Measurements from ENCODE around the gene ETFA. TPM values are rescaled to one million over a fixed set of nuclear protein-coding genes. Genes with fewer than 3 reads are reported as not detected.
"Not testable (repeated sequence)": the region's sequence is repeated elsewhere in the genome, so short reads cannot be mapped to it uniquely, and the experiment has no call there.

ETFA gene
- total RNA-seq, 1 donor from 2014 or later, result 189 TPM

DNA sequence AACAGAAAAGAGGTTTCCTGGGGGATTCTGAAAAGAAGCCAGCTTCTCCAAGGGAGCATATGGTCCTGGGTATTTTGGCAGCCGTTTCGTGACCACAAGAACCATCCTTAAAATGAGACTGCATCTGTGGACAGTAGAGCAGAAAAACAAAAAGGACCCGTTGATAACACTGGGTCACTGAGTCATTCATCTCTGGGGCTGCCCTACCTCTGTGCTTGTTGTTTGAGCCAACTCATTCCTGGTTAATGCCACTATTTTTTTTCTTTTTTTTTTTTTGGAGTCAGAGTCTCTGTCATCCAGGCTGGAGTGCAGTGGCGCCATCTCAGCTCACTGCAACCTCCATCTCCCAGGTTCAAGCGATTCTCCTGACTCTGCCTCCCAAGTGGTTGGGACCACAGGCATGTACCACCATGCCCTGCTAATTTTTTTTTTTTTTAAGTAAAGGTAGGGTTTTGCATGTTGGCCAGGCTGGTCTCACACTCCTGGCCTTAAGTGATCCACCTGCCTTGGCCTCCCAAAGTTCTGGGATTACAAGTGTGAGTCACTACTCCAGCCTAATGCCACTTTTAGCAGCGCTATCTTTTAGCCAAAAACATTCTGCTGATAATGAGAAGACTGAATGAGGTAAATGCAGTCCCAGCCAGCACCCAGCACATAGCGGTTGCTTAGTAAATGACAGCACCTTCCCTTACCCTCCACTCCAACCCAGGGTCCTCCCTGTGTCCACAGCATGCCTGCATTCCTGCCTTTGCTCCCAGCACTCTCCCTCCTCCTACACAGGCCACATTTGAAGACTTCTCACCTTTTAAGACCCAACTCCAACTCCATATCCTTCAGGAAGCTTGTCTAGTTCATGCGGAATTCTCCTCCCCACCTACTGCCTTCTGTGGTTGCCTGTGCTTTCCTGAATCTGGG is 16.2 kb upstream of the ETFA start:
- no peak for DNase-seq (ENCODE audit: low read depth, low spot score)

GRCh38 chr15:76325704-76326103 is 14.4 kb upstream of the ETFA start:
- no peak for DNase-seq (ENCODE audit: low read depth, low spot score)

- no peak for DNase-seq (ENCODE audit: low read depth, low spot score)
Observed at GRCh38 chr15:76324066-76324465, 12.8 kb upstream of the ETFA start.

DNA sequence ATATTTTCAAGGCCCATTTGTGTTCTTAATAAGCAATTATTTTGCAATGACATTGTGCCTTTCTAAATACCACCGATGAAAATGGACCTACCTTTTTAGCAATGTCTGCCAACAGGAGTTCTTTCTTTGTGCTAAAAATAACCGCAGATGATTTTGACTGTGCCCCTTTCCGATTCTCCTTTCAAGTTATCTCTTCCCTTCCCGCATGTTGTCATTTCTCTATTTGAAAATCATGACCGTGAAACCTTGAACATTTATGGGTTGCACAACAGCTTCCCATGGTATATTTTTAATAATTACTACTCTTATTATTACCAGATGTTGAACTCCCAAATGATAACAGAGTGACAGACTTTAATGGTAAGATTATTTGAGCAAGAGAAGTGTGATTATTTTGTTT is 10.3 kb upstream of the ETFA start:
- DNase-seq (ENCODE audit: low read depth, low spot score), result no peak

GRCh38 chr15:76321171-76321570 is 9.9 kb upstream of the ETFA start:
- no peak for DNase-seq (ENCODE audit: low read depth, low spot score)

DNA sequence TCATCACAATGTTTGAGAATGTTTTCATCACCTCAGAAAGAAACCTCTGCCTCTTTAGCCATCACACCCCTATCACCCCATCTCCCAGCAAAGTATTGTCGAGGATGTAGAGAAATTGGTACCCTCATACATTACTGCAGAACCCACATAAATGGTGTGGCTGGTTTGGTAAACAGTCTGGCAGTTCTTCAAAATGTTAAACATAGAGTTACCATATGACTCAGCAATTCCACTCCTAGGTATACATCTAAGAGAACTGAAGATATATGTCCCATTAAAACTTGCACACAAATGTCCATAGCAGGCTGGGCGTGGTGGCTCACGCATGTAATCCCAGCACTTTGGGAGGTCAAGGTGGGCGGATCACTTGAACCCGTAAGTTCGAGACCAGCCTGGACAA is 8.7 kb upstream of the ETFA start:
- DNase-seq (ENCODE audit: low read depth, low spot score), result no peak

DNA sequence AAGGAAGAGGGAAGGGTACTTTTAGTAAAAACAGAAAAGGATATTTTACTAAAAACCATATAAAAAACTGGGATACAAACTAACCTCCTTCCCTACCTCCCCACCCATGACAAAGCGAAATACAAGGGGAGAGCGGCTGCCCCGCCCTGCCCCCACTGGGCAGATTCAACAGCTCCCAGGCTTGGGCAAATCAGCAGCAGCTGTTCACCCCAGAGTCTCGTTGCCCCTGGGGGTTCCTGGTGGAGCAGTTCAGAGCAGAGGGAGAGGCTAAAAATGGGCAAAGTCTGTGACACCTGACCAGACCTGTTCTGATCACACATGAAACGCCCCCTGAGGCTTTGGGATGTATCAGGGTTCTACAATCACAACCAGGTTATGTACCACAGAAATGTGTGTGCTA is 2.5 kb upstream of the ETFA start:
- DNase-seq (ENCODE audit: low read depth, low spot score), result no peak

DNA sequence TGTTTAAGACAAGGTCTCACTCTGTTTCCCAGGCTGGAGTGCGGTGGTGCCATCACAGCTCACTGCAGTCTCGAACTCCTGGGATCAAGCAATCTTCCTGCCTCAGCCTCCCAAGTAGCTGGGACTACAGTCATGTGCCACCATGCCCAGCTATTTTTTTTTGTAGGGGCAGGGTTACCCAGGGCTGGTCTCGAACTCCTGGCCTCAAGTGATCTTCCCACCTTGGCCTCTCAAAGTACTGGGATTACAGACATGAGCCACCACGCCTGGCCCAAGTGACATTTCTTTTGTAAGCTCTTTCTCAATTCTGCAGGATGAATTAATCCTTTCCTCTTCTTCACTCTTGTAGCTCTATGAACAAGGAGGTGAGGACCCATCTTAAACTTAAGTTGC is 1.9 kb upstream of the ETFA start:
- not testable (repeated sequence) for DNase-seq (ENCODE audit: low read depth, low spot score)

DNA sequence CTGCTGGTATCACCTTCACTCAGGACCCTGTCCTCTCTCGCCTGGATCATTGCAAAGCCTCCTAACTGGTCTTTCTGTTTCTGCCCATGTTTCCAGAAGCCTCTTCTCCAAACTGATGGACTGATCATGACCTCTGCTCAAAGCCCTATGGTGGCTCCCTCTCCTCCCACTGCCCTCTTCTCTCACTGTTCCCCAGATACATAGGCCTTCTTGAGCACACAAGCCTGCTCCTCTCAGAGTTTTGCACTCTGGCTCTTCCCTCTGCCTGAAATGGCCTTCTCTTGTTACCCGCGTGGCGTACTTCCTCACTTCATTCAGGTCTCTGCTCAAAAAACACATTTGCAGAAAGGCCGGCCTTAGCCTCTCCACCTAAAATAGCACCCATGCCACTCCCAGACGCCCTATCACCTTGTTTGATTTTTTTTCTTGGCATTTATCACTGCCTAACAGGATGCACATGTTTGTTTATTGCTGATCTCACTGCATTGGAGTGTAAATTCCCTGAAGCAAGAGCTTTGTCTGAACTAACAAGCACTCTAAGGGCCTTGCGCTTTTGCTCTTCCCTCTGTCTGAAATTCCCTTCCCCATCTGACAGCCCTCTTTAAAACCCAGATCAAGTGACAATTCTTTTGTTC is 1.4 kb upstream of the ETFA start:
- no peak for DNase-seq (ENCODE audit: low read depth, low spot score)

DNA sequence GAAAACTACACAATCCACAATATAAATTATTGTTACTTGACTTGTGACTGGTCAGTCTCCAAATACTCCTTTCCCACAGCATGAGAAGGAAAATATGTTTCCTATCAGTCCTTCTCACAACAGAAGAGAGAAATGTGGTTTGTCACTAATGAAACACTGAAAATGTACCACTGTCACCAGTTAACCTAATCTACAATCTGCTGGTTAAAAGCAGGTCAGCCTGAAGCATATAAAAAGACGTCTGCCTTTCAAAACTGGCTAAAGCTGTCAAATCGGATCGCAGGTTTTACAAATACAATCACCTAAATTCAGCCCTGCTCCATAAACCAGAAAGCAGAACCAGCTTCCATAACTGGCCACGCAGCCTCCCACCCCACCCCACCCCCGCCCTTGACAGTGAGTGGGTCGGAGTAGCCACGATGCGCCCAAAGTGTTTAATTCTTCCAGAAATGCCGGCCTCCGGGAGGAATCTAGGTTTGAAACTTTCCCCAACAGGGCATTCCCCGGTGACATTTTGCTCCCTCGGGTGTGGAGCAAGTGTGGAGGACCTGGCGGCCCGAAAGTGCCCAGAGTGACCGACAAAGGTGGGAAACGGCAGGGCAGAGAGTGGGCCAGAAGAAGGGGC is 682 bp downstream of the ETFA start:
- no peak for DNase-seq (ENCODE audit: low read depth, low spot score)

DNA sequence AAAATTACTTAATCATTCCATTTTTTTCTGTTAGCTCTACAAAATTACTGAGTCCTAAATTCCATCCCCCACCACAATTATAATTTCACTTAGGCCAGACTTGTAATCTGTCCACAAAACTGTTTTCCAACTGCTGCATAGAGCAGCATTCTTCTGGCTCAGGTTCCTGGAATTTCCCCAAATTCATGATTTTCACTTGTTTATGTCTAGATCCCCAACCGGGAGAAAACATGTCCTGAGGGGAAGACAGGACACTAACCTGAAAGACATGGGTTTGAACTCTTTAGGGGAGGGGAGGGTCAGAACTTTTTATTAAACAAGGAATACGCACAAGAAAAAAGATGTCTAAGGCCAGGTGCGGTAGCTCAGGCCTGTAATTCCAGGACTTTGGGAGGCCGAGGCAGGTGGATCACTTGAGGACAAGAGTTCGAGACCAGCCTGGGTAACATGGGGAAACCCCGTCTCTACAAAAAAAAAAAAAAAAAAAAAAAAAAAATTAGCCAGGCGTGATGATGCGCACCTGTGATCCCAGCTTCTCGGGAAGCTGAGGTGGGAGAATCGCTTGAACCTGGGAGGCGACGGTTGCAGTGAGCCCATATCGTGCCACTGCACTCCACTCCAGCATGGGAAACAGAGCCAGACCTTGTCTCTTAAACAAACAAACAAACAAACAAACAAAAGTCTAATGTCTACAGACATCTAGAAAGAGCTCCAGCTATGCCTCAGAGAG is 1.5 kb downstream of the ETFA start:
- no peak for DNase-seq (ENCODE audit: low read depth, low spot score)

DNA sequence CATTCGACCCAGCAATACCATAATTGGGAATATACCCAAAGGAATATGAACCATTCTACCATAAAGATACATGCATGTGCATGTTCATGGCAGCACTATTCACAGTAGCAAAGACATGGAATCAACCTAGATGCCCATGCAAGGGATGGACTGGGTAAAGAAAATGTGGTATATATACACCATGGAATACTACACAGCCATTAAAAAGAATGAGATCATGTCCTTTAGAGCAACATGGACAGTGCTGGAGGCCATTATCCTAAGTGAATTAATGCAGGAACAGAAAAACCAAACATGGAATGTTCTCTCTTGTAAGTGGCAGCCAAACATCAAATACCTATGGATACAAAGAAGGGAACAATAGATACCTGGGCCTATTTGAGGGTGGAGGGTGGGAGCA is 7.4 kb downstream of the ETFA start:
- no peak for DNase-seq (ENCODE audit: low read depth, low spot score)

- no peak for DNase-seq (ENCODE audit: low read depth, low spot score)
Observed at GRCh38 chr15:76299786-76300185, 11.5 kb downstream of the ETFA start.

DNA sequence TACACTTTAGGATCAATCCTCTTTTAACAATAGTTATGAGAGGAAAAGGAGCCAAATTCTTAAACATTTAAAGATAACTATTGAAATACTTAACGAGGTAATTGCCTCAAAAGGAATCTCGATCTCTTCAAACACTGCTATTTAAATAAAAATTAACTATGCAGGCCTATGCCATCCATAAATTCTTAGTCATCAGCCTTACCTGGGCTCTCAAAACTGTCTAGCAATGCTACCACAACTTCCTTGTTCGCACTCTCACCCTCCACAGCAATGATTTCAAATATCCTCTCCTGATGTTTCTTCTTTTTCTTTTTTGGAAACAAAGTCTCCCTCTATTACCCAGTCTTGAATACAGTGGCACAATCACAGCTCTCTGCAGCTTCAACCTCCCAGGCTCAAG is 12.3 kb downstream of the ETFA start:
- DNase-seq (ENCODE audit: low read depth, low spot score), result no peak

DNA sequence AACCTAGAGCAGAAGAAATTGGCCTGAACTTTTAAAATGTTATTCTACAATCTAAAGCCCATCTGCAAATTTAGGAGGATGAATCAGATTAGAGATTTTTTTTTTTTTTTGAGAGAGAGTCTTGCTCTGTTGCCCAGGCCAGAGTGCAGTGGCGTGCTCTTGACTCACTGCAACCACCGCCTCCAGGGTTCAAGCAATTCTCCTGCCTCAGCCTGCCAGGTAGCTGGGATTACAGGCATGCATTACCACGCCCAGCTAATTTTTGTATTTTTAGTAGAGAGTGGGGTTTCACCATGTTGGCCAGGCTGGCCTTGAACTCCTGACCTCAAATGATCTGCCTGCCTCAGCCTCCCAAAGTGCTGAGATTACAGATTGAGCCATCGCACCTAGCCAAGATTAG is 13.3 kb downstream of the ETFA start:
- DNase-seq (ENCODE audit: low read depth, low spot score), result not testable (repeated sequence)

- DNase-seq (ENCODE audit: low read depth, low spot score), result no peak
Observed at GRCh38 chr15:76296849-76297248, 14.4 kb downstream of the ETFA start.

GRCh38 chr15:76294463-76294862 is 16.8 kb downstream of the ETFA start:
- not testable (repeated sequence) for DNase-seq (ENCODE audit: low read depth, low spot score)

DNA sequence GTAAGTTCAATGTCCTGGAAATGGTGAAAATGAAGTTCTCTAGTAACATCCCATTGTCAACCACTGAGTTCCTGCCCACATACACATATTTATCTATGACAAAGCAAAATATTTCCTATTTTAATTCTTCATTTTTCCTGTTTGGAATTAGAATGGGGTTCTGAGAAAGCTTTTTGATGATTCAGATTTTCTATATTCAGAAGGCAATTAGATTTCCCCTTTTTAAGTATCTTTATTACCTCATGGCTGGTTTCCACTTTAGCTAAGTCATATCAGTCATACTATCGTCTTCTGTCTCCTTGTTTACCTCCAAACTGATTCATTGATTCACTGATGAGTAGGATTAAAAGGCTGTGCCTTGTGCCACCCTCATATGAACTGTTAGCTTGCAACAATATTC is 17.9 kb downstream of the ETFA start:
- no peak for DNase-seq (ENCODE audit: low read depth, low spot score)

DNA sequence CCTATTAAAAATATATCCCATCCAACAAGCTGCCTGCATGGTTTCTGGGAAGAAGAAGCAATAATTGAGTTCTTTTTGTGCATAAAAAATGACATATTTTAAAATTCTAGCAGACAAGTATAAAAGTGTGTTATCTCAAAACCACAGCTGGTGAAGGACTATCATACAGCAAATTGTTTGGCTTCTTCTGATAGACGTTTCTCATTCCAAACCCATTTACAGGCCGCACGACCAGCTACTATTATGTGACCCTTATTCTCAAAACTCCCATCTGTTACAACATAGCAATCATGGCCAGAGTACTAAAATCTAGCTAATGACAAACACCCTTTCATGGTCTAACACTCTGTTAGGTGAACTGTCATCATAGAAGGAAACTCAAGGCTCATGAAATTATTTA is 21.7 kb downstream of the ETFA start:
- no peak for DNase-seq (ENCODE audit: low read depth, low spot score)

GRCh38 chr15:76286271-76286879 is 24.9 kb downstream of the ETFA start:
- no peak for DNase-seq (ENCODE audit: low read depth, low spot score)

GRCh38 chr15:76285241-76285825 is 25.9 kb downstream of the ETFA start:
- DNase-seq (ENCODE audit: low read depth, low spot score), result no peak

Measured in pulmonary artery endothelial cell (primary cell).